Stimulated activated CD4-positive, alpha-beta T cell treated with anti-CD3 and anti-CD28 coated beads, Interleukin-4, amount 100 ng/mL, for 4 hours (primary cell): ENCODE measurements around the gene ZNF888.
"Not testable (repeated sequence)": the region's sequence is repeated elsewhere in the genome, so short reads cannot be mapped to it uniquely, and the experiment has no call there.

Source experiments
- DNase-seq, 2 experiments: peaks; one replicate each; pipeline ENCODE4 v3.0.0-alpha.2; 2020

Gene ZNF888

GRCh38 chr19:52941523-52941922, 18.3 kb upstream of the ZNF888 start:
- not testable (repeated sequence) for DNase-seq

DNA sequence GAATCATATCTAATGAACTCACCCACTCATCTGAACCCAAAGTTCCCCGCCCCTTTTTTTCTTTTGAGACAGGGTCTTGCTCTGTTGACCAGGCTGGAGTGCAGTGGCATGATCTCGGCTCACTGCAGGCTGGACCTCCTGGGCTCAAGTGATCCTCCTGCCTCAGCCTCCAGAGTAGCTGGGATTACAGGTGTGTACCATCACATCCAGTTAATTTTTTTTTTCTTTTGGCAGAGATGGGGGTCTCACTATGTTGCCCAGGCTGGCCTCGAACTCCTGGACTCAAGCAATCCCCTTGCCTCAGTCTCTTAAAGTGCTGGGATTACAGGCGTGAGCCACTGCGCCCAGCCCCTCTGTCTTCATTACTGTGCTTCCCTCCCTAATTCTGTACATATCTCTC, 17.7 kb upstream of the ZNF888 start:
- DNase-seq = not testable (repeated sequence)

- DNase-seq = no peak
Observed at GRCh38 chr19:52938761-52939160, 15.5 kb upstream of the ZNF888 start.

- DNase-seq = no peak
Observed at GRCh38 chr19:52936954-52937325, 13.7 kb upstream of the ZNF888 start.

GRCh38 chr19:52936151-52936953, 13.1 kb upstream of the ZNF888 start:
- no peak for DNase-seq

GRCh38 chr19:52935434-52935833, 12.2 kb upstream of the ZNF888 start:
- DNase-seq = no peak

DNA sequence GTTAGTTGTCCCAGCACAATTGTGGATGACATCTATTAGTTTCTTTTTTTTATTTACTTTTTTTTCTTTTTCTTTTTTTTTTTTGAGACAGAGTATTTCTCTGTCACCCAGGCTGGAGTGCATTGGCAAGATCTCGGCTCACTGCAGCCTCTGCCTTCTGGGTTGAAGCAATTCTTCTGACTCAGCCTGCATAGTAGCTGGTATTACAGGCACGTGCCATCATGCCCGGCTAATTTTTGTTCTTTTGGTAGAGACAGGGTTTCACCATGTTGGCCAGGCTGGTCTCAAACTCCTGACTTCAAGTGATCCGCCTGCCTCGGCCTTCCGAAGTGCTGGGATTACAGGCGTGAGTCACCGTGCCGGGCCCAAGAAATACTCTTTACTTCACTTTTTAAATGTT, 1.4 kb upstream of the ZNF888 start:
- DNase-seq = not testable (repeated sequence)

DNA sequence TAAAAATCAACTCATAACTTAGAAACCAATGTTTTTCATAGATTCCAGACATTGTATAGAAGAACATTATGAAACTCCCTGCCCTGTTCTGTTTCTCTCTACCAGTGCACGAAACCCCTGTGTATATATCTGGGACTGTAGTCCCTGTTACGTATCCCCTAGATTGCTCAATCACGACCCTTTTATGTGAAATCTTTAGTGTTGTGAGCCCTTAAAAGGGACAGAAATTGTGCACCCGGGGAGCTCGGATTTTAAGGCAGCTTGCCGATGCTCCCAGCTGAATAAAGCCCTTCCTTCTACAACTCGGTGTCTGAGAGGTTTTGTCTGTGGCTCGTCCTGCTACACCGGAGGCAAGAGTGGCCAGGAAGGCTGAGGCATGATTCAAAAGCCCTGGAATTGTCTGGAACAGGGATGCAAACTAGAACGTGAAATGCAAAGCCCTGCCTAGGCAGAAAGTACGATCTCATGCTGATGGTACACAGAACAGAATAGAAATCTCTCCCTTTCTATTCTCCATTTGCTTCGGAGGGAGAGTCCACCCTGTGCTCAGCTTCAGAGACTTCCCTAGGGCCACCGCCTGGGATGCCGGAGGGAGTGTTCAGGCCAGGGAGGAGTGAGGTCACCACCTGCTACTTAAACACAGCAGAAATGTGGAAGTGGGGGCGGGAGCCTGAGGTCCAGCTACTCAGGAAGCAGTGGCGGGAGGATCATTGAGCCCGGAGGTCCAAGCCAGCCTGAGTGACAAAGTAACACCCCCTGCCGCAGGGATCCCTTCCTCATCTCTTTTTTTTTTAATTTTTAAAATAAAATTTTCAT, 758 bp upstream of the ZNF888 start:
- no peak for DNase-seq

DNA sequence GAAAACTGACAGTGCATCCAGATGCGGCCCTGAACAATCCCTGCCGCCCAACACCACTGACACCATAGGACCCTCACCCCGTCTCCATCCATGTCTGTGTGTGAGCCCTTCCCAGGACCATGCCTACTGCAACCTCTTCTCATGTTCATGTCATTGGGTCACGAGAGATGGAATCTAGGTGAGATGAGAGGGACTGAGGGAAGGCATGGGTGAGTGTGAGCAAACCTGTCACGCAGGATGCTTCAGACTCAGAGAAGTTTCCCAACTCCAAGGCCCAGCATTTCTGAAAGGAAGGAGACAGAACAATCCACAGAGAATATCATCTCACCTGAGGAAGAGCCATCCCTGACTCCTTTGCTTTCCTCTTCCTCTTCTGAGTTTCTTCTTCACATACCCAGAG, 5.7 kb downstream of the ZNF888 start:
- no peak for DNase-seq

DNA sequence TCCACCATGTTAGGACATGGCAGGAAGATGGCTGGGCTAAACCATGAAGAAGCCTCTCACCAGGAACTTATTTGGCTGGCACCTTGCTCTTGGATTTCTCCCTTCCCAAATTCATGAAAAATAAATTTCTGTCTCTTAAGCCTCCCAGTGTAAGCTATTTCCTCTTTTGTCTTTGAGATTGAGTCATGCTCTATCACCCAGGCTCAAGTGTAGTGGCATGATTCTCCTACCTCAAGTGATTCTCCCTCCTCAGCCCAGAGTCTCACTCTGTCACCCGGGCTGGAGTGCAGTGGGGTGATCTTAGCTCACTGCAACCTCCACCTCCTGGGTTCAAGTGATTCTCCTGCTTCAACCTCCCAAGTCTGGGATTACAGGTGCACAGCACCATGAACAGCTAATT, 12.6 kb downstream of the ZNF888 start:
- no peak for DNase-seq

DNA sequence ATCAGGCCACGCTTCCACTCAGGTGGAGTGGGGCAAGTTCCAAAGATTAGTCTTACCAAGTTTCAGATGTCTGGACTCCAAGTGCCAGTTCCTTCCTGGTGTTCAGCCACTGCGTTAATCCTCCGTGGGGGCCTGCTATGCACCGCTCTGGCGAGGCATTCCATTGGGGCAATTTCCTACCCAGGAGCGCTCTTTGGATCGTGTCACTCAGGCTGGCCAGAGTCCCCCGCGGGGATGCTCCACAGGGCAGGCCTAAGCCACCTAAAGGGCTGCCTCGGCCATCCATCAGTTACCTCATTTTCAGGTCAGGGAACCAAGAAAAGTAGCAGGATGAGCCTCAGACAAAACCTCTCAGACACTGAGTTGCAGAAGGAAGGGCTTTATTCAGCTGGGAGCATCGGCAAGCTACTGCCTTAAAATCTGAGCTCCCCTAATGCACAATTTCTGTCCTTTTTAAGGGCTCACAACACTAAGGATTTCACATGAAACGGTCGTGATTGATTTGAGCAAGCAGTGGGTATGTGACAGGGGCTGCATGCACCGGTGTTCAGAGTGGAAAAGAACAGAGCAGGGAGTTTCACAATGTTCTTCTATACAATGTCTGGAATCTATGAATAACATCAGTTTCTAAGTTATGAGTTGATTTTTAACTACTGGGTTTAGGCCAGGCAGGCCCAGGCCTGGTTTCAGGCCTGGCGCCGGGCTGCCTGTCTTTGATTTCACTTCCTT, 19.0 kb downstream of the ZNF888 start:
- not testable (repeated sequence) for DNase-seq

DNA sequence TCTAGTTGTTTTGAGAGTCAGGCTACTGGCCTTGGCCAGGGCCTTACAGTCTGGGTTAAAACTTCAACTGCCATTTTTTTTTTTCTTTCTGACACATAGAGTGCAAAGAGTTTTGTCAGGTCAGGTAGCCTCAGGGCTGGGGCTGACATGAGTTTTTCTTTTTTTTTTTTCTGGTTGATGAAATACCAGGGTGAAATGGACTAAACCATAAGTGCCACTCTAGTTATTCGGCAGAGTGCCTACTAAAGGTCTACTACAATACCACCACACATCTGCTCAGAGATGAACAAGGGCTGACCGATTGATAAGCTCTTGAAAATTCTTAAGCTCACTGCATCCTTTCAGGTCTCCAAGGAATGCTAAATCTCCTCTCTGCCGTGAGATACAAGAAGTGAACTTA, 21.4 kb downstream of the ZNF888 start:
- DNase-seq = no peak

DNA sequence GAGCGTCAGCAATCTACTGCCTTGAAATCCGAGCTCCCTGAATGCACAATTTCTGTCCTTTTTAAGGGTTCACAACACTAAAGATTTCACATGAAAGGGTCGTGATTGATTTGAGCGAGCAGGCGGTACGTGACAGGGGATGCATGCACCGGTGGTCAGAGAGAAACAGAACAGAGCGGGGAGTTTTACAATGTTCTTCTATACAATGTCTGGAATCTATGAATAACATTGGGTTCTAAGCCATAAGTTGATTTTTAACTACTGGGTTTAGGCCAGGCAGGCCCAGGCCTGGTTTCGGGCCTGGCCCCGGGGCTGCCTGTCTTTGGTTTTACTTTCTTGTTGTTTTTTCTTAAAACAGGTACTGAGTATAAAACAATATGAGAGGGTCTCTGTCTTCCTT, 24.6 kb downstream of the ZNF888 start:
- not testable (repeated sequence) for DNase-seq

DNA sequence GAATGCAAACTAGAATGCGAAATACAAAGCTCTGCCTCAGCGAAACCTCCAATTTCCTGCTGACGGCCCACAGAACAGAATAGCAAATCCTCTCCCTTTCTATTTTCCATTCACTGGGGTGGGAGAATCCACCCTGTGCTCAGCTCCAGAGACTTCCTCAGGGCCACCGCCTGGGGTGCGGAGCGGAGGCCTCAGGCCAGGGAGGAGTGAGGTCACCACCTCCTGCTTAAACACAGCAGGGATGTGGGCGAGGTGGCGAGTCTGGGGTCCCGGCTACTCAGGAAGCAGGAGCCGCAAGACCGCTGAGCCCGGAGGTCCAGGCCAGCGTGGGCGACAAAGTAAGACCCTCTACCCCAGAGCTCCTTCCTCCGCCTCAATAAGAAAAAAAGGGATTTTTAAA, 25.1 kb downstream of the ZNF888 start:
- no peak for DNase-seq

GRCh38 chr19:52897138-52897935, 25.9 kb downstream of the ZNF888 start, which contains the start of gene ZNF320:
TSS of gene ZNF320 (minus strand) at chr19:52897635. CDS start at chr19:52890255, 7,380 bp downstream.
- DNase-seq = peak; percentile 82 to 91

DNA sequence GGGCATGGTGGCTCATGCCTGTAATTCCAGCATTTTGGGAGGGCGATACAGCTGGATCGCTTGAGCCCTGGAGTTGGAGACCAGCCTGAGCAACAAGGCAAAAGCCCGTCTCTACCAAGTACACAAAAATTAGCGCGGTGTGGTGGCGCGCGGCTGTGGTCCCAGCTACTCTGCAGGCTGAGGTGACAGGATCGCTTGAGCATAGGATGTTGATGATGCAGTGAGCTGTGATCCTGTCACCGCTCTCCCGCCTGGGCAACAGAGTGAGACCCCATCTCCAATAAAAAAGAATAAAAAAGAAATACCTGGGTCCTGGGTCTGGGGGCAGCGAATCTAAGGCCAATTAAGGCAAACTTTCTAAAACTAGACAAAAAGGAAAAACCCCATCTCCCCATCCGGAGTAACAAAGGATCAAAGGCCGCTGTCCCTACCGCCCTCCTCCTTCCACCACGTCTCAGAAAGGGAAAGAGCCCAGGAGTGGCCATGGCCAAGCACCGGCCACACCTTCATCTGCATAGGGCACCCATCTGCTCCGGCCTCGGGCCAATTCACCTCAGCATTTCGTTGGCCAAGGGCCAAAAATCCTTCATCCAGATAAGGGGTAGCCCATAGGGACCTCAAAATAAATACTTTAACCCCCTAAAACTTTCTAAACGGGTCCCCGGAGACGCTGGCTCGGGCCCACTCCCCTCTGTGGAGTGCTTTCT, 26.6 kb downstream of the ZNF888 start:
- DNase-seq = no peak

DNA sequence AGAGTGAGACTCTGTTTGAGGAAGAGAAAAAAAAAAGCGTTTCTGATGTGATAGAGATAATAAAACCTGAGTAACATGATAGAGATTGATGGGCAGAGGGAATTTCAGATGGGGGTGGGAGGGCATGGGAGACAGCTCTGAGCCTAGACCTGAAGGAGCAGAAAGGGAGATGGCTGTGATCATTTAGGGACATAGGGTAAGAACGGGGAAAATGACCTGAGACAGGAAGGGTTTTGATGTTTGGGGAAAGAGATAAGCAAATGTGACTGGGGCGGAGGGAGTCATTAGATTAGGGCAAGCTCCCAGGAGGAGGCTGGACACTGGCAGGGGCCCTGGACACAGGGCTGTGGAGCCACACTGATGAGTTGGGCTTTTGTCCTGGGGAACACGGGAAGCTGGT, 31.9 kb downstream of the ZNF888 start:
- no peak for DNase-seq

GRCh38 chr19:52889931-52890330, 33.3 kb downstream of the ZNF888 start:
- DNase-seq = no peak

- no peak for DNase-seq
Observed at GRCh38 chr19:52889076-52889475, 34.2 kb downstream of the ZNF888 start.

DNA sequence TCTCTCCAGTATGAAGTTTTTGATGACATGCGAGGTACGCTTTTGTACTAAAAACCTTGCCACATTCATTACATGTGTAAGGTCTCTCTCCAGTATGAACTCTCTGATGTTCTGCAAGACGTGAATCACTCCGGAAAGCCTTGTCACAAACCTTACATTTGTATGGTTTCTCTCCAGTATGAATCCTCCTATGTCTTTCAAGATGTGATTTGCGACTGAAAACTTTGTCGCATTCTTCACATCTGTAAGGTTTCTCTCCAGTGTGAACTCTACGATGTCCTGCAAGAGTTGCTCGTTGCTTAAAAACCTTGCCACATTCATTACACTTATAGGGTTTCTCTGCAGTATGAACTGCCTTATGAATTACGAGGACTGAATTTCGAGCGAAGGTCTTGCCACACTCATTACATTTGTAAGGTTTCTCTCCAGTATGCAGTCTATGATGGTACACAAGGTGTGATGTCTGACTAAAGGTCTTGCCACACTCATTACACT, 42.3 kb downstream of the ZNF888 start:
- no peak for DNase-seq

DNA sequence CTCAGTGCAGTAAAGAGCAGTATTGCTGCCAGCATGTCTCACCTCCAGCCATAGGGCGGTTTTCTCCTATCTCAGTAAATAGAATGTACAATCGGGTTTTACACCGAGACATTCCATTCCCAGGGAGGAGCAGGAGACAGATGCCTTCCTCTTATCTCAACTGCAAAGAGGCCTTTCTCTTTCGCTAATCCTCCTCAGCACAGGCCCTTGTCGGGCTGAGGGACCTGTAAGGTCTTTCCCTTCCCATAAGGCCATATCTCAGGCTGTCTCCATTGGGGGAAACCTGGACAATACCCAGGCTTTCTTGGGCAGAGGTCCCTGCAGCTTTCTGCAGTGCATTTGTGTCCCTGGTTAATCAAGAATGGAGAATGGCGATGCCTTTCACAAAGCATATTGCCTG, 50.2 kb downstream of the ZNF888 start:
- DNase-seq = not testable (repeated sequence)

- no peak for DNase-seq
Observed at GRCh38 chr19:52871466-52871865, 51.8 kb downstream of the ZNF888 start.
